GM06990 (cell line): Measurements from ENCODE around the gene APLP1.
A peak's percentile ranks its signal among the peaks of the same experiment; 100 is the strongest.

ENCODE experiments used
- DNase-seq: peaks from one replicate; pipeline ENCODE4 v3.0.0-alpha.2; 2011; ENCODE audit not compliant: insufficient read length; ENCODE audit errors: extremely low read depth
- H3K27me3 ChIP-seq: replicated peaks from 2 replicates; pipeline ENCODE4 v1.6.0; 2011; ENCODE audit warnings: low read length; ENCODE audit not compliant: control insufficient read depth, insufficient read depth
- H3K36me3 ChIP-seq: 2 replicates; pipeline ENCODE4 v1.5.1; 2011; ENCODE audit warnings: low read length; ENCODE audit not compliant: control insufficient read depth, insufficient read depth
- H3K4me3 ChIP-seq: replicated peaks from 2 replicates; pipeline ENCODE4 v1.5.1; 2011; ENCODE audit warnings: low read depth, mild to moderate bottlenecking, control low read depth, low read length
- TF ChIP-seq, protein P1 (sequence below): IDR thresholded peaks from 2 replicates; pipeline ENCODE4 v1.5.1; 2011; ENCODE audit warnings: low read length, control low read depth, mild to moderate bottlenecking, inconsistent platforms; ENCODE audit not compliant: insufficient read depth, poor library complexity, severe bottlenecking

The APLP1 gene

DNA sequence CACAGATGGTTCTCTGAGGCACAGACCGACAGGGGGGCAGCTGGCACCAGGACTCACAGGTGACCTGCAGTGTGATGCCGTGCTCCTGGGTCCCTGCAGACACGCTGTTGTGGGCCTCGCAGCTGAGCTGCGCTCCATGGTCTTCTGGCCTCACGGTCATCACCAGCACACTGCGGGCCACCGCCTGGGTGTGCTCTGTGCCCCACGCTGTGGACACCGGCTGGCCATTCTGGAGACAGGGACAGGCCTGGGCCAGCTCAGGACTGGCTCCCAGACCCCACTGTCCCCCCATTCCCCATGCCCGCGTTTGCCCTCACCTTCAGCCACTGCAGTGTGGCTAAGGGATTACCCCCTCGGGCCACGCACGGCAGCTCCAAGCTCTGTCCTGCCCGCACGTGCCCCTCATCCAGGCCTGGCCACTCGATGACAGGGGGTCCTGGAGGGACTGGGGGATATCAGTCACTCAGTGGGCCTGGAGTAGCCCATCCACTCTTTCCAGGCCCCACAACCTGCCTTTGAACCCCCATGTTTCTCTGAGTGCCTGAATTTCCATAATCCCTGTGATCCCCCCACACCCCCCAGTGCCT lies 19.4 kb upstream of the APLP1 start:
- Histone ChIP-seq H3K27me3 (peaks cover 5% of the 10 kb centered on the region), H3K4me3 (no peak overlapping the region), H3K36me3 (no peaks in the 10 kb centered on the region)
- no peak for DNase-seq
- TF ChIP-seq, protein P1, sequence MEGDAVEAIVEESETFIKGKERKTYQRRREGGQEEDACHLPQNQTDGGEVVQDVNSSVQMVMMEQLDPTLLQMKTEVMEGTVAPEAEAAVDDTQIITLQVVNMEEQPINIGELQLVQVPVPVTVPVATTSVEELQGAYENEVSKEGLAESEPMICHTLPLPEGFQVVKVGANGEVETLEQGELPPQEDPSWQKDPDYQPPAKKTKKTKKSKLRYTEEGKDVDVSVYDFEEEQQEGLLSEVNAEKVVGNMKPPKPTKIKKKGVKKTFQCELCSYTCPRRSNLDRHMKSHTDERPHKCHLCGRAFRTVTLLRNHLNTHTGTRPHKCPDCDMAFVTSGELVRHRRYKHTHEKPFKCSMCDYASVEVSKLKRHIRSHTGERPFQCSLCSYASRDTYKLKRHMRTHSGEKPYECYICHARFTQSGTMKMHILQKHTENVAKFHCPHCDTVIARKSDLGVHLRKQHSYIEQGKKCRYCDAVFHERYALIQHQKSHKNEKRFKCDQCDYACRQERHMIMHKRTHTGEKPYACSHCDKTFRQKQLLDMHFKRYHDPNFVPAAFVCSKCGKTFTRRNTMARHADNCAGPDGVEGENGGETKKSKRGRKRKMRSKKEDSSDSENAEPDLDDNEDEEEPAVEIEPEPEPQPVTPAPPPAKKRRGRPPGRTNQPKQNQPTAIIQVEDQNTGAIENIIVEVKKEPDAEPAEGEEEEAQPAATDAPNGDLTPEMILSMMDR = no peak

DNA sequence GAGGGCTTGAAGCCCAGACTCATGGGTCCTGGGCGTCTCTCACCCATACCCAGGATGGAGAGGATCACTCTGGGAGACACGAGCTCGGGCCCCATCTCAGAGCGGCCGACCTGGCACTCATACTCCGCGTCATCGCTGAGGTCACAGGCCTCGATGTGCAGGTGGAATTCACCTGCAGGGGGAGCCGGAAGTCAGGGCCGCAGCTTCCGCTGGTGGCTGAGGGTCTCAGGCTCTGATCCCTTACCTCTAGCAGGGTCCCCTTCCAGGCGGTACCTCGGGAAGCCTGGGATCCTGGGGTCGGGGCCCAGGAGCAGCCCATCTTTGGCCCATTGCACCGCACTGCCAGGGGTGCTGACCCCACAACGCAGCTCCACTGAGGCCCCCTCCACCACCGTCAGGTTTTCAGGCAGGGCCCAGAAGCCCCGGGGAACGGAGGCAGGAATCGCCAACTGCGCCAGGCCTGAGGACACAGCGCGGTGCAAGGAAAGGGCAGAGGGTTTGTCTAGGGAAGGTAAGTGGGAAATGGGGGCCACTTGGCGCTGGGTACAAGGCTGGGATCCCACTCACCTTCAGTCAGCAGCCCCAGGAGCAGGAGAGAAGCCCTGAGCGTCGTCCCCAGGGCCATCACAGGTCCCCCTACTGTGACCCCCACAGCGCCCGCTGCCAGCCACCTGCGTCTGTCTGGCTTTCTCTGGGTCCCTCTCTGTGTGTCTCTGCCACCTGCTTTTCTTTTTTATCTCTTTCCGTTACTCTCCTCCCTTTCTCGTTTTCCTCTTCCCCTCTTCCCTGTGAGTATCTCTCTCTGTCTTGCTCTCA lies 17.0 kb upstream of the APLP1 start:
- TF ChIP-seq, protein P1 = peak; percentile 13
- DNase-seq = no peak
- Histone ChIP-seq H3K4me3 (no peak overlapping the region), H3K27me3 (peaks cover 2% of the 10 kb centered on the region), H3K36me3 (no peaks in the 10 kb centered on the region)

DNA sequence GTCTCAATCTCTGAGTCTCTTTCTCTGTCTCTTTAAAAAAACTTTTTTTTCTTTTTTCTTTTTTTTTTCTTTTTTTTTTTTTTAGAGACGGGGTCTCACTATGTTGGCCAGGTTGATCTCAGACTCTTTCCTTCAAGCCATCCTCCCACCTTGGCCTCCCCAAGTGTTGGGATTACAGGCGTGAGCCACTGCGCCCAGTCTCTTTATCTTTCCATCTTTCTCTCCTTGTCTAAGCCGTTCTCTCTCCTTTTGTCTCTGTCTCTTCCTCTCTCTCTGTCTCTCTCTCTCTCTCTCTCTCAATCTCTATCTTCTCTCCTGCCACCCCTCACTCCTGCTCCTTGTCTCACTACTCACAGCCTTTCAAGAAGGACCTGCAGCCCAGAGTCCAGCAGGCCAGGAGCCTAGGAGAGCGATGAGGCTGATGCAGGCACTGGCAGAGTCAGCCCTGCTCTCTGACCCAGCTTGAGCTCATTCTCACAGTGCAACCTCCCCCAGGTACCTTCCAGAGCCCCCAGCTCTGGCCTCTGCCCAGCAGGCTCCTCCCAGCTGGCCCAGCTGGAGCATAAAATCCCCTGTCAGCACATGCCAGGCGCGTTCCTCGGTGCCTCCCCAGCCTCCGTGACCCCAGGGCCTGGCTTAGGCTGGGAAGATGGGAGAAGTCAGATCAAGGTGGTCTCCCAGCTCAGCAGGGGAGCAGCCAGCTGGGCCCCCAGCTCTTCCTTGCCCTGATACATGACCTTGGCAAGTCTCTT lies 16.2 kb upstream of the APLP1 start, which contains the start of gene NPHS1:
TSS of gene NPHS1 (minus strand) at position 476 of the 752 bp plus-strand sequence. CDS start 667 bp downstream, outside the sequence.
- H3K36me3 ChIP-seq = no peaks in the 10 kb centered on the region
- no peak within 1 kb of the TSS for H3K4me3 ChIP-seq
- peaks cover 2% of the 10 kb centered on the region for H3K27me3 ChIP-seq
- no peak for DNase-seq
- TF ChIP-seq, protein P1 = no peak

DNA sequence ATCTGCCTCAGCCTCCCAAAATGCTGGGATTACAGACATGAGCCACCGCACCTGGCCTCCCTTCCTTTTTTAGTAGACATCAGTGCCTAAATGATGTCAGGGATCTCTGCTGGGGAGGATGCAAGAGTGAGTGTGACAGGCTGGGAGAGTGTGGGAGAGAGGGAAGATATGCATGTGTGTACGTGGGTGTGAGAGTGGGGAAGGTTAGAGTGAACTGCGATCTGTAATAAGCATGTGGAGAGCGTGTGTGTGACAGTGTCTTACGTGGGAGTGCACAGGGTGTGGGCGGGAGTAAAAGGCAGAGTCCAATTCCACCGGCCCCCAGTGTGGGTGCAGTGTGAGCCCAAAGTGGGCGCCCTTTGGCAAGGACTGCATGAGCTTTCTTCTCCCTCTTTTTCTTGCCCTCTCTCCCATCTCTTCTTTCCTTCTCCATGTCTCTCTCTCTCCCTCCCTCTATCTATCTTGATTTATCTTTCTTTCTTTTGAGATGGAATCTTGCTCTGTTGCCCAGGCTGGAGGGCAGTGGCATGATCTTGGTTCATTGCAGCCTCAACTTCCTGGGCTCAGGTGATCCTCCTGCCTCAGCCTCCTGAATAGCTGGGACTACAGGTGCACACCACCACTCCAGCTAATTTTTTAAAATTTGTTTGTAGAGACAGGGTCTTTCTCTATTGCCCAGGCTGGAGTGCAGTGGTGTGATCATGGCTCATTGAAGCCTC lies 15.2 kb upstream of the APLP1 start:
- Histone ChIP-seq H3K4me3 (no peak overlapping the region), H3K36me3 (no peaks in the 10 kb centered on the region), H3K27me3 (peaks cover 2% of the 10 kb centered on the region)
- TF ChIP-seq, protein P1 = no peak
- DNase-seq = no peak

DNA sequence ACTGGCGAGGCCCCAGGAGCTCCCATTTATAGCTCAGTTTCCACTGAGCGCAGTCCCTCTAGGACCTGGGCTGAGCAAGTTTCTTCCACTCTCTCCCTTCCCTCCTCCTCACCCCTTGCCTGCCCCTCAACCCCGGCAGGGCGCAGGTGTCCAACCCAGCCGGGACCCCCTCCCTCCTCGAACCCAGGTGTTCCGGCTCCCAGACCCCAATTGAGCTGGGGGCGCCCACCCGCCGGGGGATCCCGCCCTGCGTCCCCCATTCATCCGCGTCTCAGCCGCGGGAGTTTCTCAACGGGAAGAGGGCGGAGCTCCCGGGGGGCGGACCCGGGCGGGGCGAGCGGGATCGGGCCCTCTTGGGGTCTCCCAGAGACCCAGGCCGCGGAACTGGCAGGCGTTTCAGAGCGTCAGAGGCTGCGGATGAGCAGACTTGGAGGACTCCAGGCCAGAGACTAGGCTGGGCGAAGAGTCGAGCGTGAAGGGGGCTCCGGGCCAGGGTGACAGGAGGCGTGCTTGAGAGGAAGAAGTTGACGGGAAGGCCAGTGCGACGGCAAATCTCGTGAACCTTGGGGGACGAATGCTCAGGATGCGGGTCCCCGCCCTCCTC lies 11.7 kb upstream of the APLP1 start, which contains the start of gene KIRREL2:
TSS of gene KIRREL2 (plus strand) at position 366 of the 604 bp plus-strand sequence. CDS start at position 575, 209 bp downstream.
- H3K36me3 ChIP-seq = no peaks in the 10 kb centered on the region
- H3K4me3 ChIP-seq = peak within 1 kb of the TSS; percentile 51
- no peak for DNase-seq
- TF ChIP-seq, protein P1 = no peak
- peaks cover 5% of the 10 kb centered on the region for H3K27me3 ChIP-seq
